ENCODE data around the gene SLC17A7.

SLC17A7 gene

GRCh38 chr19:49382639-49383038 is 58.7 kb downstream of the SLC17A7 start:
- DNase-seq (ENCODE audit: low read depth in 4 of 4, low spot score in 1 of 4): no peak

- no peak for DNase-seq (ENCODE audit: low read depth in 4 of 4, low spot score in 1 of 4)
These were observed 60.9 kb downstream of the SLC17A7 start for GRCh38 chr19:49380391-49380790.

Measured in stimulated activated CD4-positive, alpha-beta T cell treated with anti-CD3 and anti-CD28 coated beads, Interleukin-1b, Interleukin-23, amount 100 ng/mL, for 24 hours (primary cell).